ENCODE data around the gene LRMDA.

LRMDA gene

GRCh38 chr10:76397181-76398042 lies 966.0 kb downstream of the LRMDA start:
- no peak for DNase-seq

DNA sequence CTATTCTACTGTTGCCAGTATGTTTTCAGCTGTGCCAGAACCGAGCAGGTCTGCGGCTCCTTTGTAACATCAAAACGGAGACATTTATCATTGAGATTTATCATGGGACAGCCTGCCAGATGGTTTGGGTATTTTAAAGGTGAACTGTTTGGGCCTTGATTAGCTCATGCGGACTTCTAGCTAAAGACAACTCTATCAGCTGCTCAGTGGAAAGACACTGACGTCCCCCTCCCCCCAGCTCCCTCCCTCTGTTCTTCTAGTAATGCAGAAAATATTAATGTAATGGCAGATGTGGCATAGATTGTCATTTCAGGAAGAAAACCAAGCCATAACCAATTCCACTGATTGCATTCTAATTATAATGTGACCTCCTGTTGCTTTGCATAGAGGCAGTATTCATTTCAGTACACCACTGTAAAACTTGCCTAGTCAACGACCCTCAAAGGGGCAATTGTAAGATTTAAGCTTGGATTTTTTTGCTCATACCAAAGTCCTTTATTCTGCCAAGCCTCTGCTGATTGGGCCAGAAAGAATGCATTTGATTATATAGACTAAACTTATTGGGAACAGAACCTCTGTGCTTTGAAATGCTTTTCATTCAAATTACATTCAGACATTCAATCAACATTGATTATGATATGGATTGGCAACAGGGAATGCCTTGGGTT lies 966.8 kb downstream of the LRMDA start:
- DNase-seq: no peak

DNA sequence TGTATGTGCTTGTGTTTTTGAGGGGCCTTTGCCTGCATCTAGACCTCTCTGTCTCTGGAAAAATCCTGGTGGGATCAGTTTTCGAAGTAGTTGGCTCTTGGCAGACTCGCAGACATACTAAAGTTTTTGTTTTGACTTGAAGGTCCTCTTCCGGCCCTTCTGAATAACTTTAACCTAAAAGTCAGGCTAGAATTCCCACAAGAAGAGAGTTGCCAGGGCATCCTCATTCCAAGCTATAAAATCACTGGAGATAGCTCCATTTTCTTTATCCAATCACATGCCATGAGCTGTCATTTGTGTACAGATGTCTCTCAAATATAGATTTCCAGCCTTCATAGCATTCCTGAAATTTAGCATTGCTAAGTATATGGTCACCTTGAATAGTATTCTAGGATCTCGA lies 967.8 kb downstream of the LRMDA start:
- no peak for DNase-seq

DNA sequence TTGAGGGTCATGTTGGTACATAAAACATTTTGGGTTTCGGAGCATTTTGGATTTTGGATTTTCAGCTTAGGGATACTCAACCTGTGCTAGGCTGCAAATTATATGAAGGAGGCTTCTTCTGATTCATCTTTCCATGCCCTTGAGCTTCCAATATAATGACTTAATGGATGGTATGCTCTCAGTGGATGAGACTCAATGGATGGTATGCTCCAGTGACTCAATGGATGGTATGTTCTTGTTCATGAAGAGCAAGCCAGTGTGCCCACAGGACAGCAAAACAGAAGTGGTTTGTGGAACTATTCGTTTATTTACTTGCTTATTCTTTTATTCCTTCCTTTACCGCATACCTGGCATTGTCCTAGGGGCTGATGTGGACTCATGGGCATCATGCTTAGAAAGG lies 969.6 kb downstream of the LRMDA start:
- no peak for DNase-seq

- no peak for DNase-seq
These were observed 972.5 kb downstream of the LRMDA start for GRCh38 chr10:76403912-76404311.

DNA sequence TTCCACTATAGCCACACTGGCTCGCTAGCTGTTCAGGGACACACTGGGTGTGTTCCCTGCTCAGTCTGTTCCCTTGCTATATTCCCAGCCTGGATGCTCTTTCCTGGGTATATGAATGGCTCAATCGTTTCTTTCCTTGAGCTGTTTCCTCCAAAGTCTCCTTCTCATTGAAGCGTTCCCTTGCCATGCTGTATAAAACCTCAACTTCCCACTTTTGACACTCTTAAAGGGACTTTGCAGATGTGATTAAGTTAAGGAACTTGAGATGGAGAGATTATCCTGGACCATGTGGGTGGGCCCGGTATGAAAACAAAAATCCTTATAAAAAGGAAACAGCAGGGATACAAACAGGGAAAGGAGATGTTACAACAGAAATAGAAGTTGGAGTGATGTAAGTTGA lies 973.1 kb downstream of the LRMDA start:
- DNase-seq: no peak

GRCh38 chr10:76405922-76406321 lies 974.5 kb downstream of the LRMDA start:
- DNase-seq: no peak

GRCh38 chr10:76408646-76409045 lies 977.2 kb downstream of the LRMDA start:
- DNase-seq: no peak

DNA sequence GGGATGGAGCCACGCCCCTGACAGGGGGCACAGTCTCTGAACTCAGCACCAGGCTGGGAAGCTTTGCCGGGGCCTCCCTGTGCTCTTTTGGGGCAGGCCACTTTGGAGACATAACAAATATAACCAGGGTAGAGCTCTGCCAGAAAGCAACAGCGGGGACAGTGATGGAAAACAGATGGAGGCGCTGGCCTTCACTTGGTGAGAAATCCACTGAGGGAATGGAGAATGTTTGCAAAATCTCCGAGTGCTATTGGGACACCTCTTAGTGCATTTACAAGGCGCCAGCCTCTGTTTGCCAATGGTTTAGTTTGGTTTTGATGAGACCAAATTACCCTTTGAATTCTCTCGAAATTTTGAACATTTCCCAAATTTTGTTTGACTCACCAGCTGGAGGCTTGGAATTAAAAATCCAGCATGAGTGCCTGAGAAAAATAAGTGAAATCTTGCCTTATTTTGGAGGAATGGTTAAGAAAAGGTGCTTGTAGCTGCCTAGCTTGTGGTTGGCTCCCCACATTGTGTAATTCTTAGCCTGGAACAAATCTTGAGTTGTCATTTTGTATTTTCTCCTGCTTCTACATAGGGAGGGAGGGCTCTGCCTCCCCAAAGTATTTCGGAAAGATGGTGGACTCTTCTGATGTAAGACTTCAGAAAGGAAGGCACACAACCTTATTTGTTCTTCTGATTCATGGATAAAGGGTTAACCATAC lies 980.5 kb downstream of the LRMDA start:
- DNase-seq: no peak

DNA sequence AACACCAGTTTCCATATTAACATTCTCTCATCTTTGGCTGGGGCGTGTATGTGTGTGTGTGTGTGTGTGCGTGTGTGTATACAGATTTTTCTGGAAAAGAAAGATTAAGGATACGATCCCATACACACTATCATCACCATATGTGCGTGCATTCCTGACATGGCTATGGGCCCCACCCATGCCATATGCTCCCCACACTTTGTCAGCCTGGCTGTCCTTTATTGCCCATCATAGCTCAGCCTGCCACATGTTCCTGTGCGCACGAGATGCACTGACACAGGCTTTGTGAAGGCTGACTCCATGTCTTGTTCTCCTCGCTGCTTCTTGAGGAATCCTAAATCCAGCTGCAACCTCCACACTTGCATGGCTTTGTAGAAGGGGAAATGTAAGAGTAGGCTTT lies 984.1 kb downstream of the LRMDA start:
- no peak for DNase-seq

- no peak for DNase-seq
These were observed 985.2 kb downstream of the LRMDA start for GRCh38 chr10:76416642-76417041.

- DNase-seq: no peak
These were observed 989.3 kb downstream of the LRMDA start for GRCh38 chr10:76420725-76421124.

GRCh38 chr10:76422769-76423168 lies 991.3 kb downstream of the LRMDA start:
- DNase-seq: no peak

GRCh38 chr10:76428551-76429367 lies 997.3 kb downstream of the LRMDA start:
- peak; percentile 72 for DNase-seq

DNA sequence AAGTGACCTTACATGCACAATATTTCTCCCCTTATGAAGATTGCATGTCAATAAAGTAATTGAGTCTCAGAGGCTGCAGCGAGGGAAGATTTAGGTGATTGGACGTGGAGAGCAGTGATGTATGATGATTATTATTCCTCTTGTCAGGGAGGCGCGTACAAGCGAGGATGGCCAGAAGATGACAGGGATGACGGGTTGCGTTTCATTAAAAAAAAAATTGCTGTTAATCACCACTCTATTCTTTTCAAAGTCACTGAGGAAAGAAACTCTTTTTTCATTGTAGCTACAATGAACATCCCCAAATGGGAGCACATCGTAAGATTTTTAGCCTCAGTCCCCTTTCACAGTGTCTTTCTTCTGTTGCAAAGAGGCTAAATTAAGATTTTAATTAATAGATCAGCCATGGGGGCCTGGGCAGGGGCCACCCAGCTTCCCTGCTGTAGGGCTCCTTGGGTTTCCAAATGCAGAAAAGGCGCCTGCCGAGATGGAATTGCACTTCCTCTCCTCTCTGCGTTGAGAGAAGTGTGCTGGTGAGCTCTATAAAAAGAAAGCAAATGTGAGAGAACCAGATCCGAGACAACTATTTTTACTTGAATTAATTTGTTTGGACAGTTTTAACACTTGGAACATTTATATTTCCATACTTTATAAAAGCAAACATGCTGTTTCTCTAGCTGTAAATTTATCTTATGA lies 998.1 kb downstream of the LRMDA start:
- DNase-seq: no peak

- DNase-seq: no peak
These were observed 998.7 kb downstream of the LRMDA start for GRCh38 chr10:76430061-76430645.

GRCh38 chr10:76432016-76433012 lies 1000.9 kb downstream of the LRMDA start:
- peak; percentile 83 for DNase-seq

GRCh38 chr10:76433161-76434005 lies 1002.0 kb downstream of the LRMDA start:
- DNase-seq: peak; percentile 95

GRCh38 chr10:76435157-76435556 lies 1003.7 kb downstream of the LRMDA start:
- DNase-seq: no peak

DNA sequence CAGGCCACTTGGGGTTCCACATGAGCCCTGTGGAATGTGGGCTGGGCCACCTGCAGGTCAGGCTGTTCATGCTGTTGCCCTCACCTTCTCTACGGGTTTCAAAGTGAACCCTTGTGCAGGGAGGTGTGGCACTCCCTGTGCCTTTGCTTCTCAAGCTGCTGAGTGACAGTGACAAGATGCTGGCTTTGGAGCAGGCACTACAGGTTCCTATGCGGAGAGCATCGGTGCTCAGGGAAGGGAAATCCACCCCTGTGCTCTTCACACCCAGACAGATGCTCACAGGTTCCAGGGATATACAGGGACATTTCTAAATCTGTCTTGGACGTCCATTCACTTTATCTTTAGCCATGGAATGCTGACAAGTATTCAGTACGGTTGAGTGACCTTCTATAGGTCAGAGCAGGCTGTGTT lies 1005.0 kb downstream of the LRMDA start:
- no peak for DNase-seq
